G401 (cell line): Measurements from ENCODE around the gene HACD4. TPM values are rescaled to one million over a fixed set of nuclear protein-coding genes. Genes with fewer than 3 reads are reported as not detected.

Source experiments
- DNase-seq: peaks from one replicate; pipeline ENCODE4 v3.0.0-alpha.2; 2015; ENCODE audit warnings: low spot score
- in situ Hi-C: cut with HindIII; loops from 2 replicates; pipeline ENCODE4 v1.10.0; 2016; ENCODE audit warnings: low sequenced_read_pairs, mixed read lengths
- total RNA-seq: library from RNA; depleted of rRNA; stranded (reverse); fragments of >200 nt; shearing (Covaris generic); gene quantifications from 2 replicates; pipeline ENCODE4 v1.2.3, GENCODE V29; 2014

Gene HACD4
- total RNA-seq, 1 experiment from 2014 or later, result not detected

- no peak for DNase-seq
- in situ Hi-C loops, result no loop called here
Measured at GRCh38 chr9:21023861-21024260, 7.6 kb downstream of the HACD4 start.

- in situ Hi-C loops, result no loop called here
- no peak for DNase-seq
Measured at GRCh38 chr9:21018177-21018576, 13.3 kb downstream of the HACD4 start.

GRCh38 chr9:21016701-21017491 is 14.5 kb downstream of the HACD4 start:
- DNase-seq, result no peak
- in situ Hi-C loops, result no loop called here

- in situ Hi-C loops, result no loop called here
- DNase-seq, result no peak
Measured at GRCh38 chr9:21015995-21016394, 15.4 kb downstream of the HACD4 start.

GRCh38 chr9:21015129-21015815 is 16.2 kb downstream of the HACD4 start:
- in situ Hi-C loops, result no loop called here

GRCh38 chr9:21002040-21002439 is 29.4 kb downstream of the HACD4 start:
- in situ Hi-C loops, result no loop called here
- no peak for DNase-seq

More at GRCh38 chr9:21015129-21015815, 16.2 kb downstream of the HACD4 start:
- DNase-seq, result peak; percentile 76

GRCh38 chr9:21001581-21001980 is 29.9 kb downstream of the HACD4 start:
- in situ Hi-C loops, result no loop called here
- no peak for DNase-seq

GRCh38 chr9:20997503-20998076 is 33.9 kb downstream of the HACD4 start:
- DNase-seq, result no peak
- in situ Hi-C loops, result no loop called here

GRCh38 chr9:20996809-20997208 is 34.6 kb downstream of the HACD4 start:
- DNase-seq, result no peak
- in situ Hi-C loops, result no loop called here

- in situ Hi-C loops, result no loop called here
- DNase-seq, result no peak
Measured at GRCh38 chr9:20995616-20996015, 35.8 kb downstream of the HACD4 start.

- no peak for DNase-seq
- in situ Hi-C loops, result no loop called here
Measured at GRCh38 chr9:20994486-20994885, 37.0 kb downstream of the HACD4 start.

- no peak for DNase-seq
- in situ Hi-C loops, result no loop called here
Measured at GRCh38 chr9:20990867-20991266, 40.6 kb downstream of the HACD4 start.

GRCh38 chr9:20989923-20990341 is 41.5 kb downstream of the HACD4 start:
- in situ Hi-C loops, result no loop called here
- peak; percentile 99 for DNase-seq

GRCh38 chr9:20988671-20989315 is 42.6 kb downstream of the HACD4 start:
- DNase-seq, result peak; percentile 29
- in situ Hi-C loops, result no loop called here

- peak; percentile 50 for DNase-seq
- in situ Hi-C loops, result no loop called here
Measured at GRCh38 chr9:20988061-20988460, 43.4 kb downstream of the HACD4 start.

GRCh38 chr9:20987521-20987920 is 43.9 kb downstream of the HACD4 start:
- in situ Hi-C loops, result no loop called here

GRCh38 chr9:20985851-20986600 is 45.4 kb downstream of the HACD4 start:
- in situ Hi-C loops, result no loop called here
- peak; percentile 79 for DNase-seq

More at GRCh38 chr9:20987521-20987920, 43.9 kb downstream of the HACD4 start:
- peak; percentile 64 for DNase-seq

- no peak for DNase-seq
- in situ Hi-C loops, result no loop called here
Measured at GRCh38 chr9:20984506-20984905, 46.9 kb downstream of the HACD4 start.

GRCh38 chr9:20981486-20981885 is 50.0 kb downstream of the HACD4 start:
- in situ Hi-C loops, result no loop called here
- DNase-seq, result peak; percentile 11
